NCI-H748 treated with DMSO at 0.1 percent for 48 hours (cell line): Measurements from ENCODE around the gene ZNF484.
"Not testable (repeated sequence)": the region's sequence is repeated elsewhere in the genome, so short reads cannot be mapped to it uniquely, and the experiment has no call there.

Source experiments
- DNase-seq: peaks from one replicate; lab custom pipeline; 2025; lab: John Stamatoyannopoulos, UW

The ZNF484 gene

DNA sequence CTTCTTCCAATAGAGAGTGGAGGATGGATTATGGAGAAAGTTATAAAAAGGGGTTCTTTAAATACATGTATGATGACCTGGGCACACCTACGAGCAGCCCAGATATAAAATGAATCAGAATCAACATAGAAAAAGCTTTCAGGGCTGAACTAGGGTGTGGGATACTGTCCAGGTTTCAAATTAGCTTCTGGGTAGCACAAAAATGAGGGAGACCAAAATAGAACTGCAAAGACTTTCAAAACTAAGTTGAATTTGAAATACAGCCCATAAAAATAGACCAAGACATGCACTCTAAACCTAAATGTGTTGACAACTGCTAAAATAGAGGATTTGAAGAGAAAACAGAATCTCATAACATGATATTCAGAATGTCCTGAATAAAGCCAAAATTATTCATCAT lies 17.0 kb downstream of the ZNF484 start:
- DNase-seq = no peak

DNA sequence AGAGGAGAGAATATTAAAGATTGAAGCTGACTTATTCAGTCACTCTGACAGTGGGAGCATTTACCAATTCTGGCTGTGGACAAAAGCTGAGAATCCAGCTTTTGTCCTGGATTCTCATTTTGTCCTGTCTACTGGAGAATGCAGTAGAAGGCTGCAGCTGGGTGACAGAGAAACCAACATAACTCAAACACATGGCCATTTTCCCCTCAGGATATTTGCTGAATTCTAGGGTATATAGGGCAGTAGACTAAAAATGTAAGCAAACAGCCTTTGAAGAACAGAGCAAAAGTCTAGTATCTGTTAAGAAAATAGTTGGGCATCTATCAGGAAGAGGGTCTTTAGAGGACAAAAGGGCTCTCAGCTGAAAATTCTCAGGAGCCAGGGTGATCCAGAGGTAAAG lies 20.6 kb downstream of the ZNF484 start:
- no peak for DNase-seq

- no peak for DNase-seq
These were observed 24.1 kb downstream of the ZNF484 start for GRCh38 chr9:92853716-92854115.

- no peak for DNase-seq
These were observed 26.9 kb downstream of the ZNF484 start for GRCh38 chr9:92850898-92851297.

DNA sequence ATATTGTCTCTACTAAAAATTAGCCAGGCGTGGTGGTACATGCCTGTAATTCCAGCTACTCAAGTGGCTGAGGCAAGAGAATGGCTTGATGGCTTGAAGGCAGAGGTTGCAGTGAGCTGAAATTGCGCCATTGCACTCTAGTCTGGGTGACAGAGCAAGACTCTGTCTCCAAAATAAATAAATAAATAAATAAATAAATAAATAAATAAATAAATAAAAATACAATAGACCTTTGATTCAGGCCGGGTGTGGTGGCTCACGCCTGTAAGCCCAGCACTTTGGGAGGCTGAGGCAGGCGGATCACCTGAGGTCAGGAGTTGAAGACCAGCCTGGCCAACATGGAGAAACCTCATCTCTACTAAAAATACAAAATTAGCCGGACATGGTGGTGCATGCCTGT lies 29.1 kb downstream of the ZNF484 start:
- not testable (repeated sequence) for DNase-seq

- DNase-seq = no peak
These were observed 31.1 kb downstream of the ZNF484 start for GRCh38 chr9:92846662-92847145.

- DNase-seq = not testable (repeated sequence)
These were observed 39.4 kb downstream of the ZNF484 start for GRCh38 chr9:92838411-92838810.

GRCh38 chr9:92837191-92837590 lies 40.6 kb downstream of the ZNF484 start:
- DNase-seq = no peak

DNA sequence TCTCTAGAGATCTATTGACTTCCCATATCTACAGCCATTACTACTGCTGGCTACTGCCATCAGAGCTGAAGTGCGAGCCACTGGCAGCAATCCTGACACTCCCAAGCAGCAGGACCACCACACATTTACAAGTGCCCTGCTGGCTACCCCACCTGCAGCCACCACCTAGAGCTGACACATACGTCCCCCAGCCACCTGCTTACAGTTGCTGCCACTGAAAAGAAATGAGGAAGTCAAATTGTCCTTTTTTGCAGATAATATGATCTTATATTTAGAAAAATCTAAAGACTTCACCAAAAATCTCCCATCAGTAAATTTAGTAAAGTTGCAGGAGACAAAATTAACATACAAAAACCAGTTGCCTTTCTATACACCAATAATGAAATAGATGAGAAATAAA lies 48.4 kb downstream of the ZNF484 start:
- no peak for DNase-seq

GRCh38 chr9:92825065-92825464 lies 52.8 kb downstream of the ZNF484 start:
- DNase-seq = not testable (repeated sequence)

DNA sequence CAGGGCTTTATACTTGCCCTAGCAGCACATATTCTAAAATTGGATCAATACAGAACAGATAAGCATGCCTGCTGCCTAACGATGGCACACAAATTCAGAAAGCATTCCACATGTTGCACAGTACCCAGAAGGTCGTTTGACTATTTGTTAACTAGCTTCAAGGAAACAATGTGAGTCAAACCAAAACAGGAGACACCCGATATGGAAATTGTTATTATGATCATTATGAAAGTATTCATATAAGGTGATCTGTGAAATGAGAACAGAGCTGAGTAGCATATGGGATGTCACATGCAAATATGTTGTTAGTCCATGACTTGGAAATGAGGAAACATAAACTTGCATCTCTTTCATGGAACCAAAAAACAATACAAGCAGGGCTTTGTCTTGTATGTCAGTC lies 56.9 kb downstream of the ZNF484 start:
- DNase-seq = no peak

- DNase-seq = not testable (repeated sequence)
These were observed 57.9 kb downstream of the ZNF484 start for GRCh38 chr9:92819898-92820297.

GRCh38 chr9:92809629-92810326 lies 68.1 kb downstream of the ZNF484 start:
- not testable (repeated sequence) for DNase-seq

GRCh38 chr9:92808726-92809451 lies 68.9 kb downstream of the ZNF484 start:
- DNase-seq = peak; percentile 70

DNA sequence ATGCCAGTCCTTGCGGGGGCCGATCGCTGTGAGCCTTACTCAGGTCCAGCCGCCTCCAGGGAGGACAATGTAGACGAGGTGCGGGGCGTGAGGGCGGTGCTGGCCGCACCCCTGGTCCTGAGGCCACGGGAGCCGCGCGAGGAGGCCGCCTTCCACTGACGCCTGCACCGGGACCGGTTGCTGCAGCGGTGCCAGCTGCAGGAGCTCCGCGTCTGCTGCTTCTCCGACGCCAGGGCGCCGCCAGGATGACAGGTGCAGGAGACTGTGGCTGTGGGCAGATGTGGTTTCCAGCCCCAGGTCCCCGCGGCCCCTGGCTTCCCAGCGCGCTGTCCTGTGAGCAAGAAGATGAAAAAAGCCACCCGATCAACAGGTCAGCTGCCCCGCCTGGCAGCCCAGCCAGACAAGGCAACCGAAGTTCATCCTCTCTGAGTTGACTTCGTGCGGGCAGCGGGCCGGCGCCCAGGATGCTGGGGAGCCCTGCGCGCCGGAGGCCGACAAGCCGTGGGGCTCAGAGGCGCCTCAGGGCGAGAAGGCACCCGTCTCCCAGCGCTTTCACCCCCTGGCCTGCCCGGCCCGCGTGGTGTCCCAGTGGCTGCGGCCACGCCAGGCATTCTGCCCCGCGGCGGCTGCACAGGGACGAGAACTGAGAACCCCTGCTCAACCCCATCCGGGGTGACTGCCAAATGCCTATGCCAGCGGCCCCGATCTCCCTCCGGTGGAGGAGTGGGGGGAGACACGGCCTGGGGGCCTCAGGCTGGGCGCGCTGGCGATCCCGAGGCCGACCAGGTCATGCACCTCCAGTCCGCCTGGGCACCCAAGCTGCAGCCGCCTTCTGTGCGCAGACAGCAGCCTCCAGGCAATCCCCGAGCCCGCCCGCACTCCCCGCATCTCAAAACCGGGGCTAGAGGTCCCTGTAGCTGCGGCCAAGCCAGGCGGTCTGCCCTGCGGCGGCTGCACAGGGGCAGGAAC lies 69.8 kb downstream of the ZNF484 start:
- DNase-seq = peak; percentile 8

- DNase-seq = no peak
These were observed 70.6 kb downstream of the ZNF484 start for GRCh38 chr9:92807031-92807756.

GRCh38 chr9:92804727-92805126 lies 73.1 kb downstream of the ZNF484 start:
- no peak for DNase-seq

DNA sequence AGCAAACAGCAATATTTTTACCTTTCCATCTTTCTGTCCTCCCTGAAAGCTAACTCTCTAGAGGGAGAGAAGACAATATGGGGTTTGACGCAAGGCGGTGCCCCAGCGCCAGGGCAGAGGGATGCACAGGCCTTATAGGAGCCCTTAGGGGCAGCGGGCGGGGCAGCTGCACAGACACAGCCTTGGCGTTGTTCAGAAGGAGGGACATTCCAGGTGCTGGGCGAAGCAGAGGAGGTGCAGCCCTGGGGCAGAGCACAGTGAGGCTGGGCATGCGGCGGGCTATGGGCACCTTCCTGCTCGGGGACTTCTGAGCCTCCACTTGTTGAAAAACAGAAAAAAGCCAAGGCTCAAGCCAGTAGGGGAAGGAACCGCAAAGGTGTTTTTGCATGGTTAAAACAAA lies 79.5 kb downstream of the ZNF484 start:
- DNase-seq = no peak

- DNase-seq = not testable (repeated sequence)
These were observed 81.5 kb downstream of the ZNF484 start for GRCh38 chr9:92796337-92796804.

- no peak for DNase-seq
These were observed 82.1 kb downstream of the ZNF484 start for GRCh38 chr9:92795598-92796336.
